Mammary epithelial cell (primary cell): ENCODE data around the gene DOK6.

Experiments used
- CTCF ChIP-seq, 2 donors: IDR thresholded peaks in 1 of 2; conservative IDR thresholded peaks in 1 of 2; 2 replicates each; pipeline ENCODE4 v1.5.1; 2011 to 2012; ENCODE audit warnings: inconsistent platforms in 2 of 2, low read length in 2 of 2, mild to moderate bottlenecking in 2 of 2, control low read depth in 1 of 2, low read depth in 1 of 2; ENCODE audit not compliant: insufficient read depth in 1 of 2; ENCODE audit errors: extremely low read depth in 1 of 2
- EZH2 ChIP-seq: IDR thresholded peaks from 2 replicates; pipeline ENCODE4 v1.6.1; 2012; ENCODE audit warnings: low read length, inconsistent platforms, borderline replicate concordance

- no peak for TF ChIP-seq CTCF (conservative IDR thresholded peaks at IDR 0.05 in 1 of 2, IDR thresholded peaks at IDR 0.05 in 1 of 2; ENCODE audit: extremely low read depth in 1 of 2, insufficient read depth in 1 of 2, low read depth in 1 of 2, low read length in 2 of 2)
- no peak for TF ChIP-seq EZH2
Observed at GRCh38 chr18:69784815-69785214, 384.1 kb downstream of the DOK6 start.
